Stromal cell of bone marrow (primary cell): ENCODE results near the gene NEBL.
"Not testable (repeated sequence)": the region's sequence is repeated elsewhere in the genome, so short reads cannot be mapped to it uniquely, and the experiment has no call there.

Experiments
- DNase-seq: peaks from one replicate; pipeline ENCODE4 v3.0.0-alpha.2; 2012; ENCODE audit warnings: low read depth

NEBL gene, protein sequence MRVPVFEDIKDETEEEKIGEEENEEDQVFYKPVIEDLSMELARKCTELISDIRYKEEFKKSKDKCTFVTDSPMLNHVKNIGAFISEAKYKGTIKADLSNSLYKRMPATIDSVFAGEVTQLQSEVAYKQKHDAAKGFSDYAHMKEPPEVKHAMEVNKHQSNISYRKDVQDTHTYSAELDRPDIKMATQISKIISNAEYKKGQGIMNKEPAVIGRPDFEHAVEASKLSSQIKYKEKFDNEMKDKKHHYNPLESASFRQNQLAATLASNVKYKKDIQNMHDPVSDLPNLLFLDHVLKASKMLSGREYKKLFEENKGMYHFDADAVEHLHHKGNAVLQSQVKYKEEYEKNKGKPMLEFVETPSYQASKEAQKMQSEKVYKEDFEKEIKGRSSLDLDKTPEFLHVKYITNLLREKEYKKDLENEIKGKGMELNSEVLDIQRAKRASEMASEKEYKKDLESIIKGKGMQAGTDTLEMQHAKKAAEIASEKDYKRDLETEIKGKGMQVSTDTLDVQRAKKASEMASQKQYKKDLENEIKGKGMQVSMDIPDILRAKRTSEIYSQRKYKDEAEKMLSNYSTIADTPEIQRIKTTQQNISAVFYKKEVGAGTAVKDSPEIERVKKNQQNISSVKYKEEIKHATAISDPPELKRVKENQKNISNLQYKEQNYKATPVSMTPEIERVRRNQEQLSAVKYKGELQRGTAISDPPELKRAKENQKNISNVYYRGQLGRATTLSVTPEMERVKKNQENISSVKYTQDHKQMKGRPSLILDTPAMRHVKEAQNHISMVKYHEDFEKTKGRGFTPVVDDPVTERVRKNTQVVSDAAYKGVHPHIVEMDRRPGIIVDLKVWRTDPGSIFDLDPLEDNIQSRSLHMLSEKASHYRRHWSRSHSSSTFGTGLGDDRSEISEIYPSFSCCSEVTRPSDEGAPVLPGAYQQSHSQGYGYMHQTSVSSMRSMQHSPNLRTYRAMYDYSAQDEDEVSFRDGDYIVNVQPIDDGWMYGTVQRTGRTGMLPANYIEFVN

DNA sequence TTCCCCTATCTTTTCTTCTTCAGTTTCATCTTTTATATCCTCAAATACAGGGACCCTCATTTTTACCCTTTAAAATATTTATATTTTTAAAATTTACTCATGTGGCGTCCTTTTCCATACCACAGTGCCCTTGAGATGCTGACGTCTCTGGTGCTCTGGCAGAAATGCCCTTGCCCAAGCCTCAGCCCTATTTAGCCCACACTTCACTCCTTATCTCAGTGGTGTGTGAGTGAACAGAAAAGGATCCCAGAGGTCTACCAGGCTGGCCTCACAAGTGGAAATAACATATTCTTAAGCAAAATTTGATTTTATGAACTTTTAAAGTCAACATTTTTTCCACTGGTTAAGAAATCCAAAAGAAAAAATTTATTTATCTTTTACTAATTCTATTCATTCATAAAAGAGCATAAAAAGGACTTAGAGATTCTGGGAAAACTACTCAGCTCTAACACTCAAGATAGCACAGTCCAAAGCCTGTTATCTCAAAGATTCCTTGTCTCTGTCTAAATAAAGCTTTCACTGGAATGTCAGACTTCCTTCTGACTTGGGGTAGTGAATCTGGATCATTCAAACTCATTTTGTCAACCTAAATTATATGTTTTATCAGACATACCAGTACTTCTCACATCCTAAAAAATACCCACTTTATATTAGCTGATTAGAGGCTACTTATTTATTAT, at the start of gene NEBL:
TSS of gene NEBL (minus strand) at position 166 of the 680 bp plus-strand sequence. CDS start at position 60, 106 bp downstream.
- DNase-seq: no peak

DNA sequence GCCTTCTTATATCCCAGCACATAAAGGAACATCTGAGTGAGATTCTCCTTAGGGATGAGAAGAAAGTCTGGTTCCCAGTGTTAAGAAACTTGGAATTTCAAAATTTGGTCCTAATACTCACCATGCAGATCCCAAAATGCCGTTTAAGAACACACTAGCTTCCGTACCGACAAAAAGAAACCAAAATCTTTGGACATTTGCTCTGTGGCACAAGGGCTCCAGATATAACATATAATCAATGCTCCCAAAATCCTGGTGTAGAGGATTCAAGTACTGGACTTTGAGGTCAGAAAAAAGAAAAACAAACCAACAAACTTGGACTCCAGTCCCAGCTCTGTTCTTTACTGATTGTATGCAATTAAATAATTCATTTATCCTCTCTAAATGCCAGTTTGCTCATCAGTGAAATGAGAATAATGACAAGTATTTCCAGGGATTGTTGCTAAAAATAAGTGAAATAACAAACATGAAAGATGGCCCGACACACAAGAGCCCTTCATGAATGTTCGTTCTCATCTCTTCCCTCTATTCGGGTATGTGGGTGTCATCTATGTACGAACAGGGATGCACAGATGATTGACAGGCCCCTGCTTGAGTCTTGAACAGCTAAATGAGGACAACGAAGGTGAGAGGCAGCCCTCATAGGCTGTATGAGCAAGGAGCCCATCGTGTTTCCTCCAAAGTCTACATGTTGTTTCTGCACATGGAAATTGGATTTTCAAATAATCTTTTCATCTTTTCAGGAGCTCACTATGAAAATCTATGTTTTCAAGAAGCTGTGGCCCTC, 48.6 kb upstream of the NEBL start:
- DNase-seq: no peak

DNA sequence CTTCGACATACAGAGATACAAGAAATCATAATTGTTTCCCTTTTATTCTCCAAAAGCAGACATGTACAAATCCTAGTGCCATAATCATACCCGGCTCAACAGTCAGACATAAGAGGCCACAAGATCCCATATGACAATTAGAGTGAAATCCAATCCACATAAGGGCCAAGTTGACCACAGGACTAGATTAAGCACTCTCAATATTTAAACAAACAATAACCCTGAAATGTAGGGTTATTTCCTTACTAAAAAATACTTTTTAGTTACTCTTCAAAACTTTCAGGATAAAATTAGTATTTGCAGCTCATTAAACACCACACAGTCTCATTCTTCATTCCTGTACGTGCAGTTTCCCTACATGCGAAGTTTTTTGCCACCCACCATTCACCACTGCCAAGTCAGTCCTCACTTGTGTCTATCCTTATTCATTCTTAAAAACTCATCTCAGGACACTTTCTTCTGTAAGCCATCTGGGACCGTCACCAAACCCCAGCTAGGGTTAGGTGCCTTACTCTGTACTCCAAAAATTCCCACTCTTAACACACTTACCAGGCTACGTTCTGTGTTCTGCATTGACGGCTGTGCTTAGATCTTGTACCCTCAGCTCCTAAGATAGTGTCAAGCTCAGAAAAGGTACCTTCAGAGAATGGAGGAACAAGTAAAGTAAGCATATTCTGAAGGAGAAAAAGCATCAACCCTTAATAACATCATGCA, 47.8 kb upstream of the NEBL start:
- DNase-seq: no peak

DNA sequence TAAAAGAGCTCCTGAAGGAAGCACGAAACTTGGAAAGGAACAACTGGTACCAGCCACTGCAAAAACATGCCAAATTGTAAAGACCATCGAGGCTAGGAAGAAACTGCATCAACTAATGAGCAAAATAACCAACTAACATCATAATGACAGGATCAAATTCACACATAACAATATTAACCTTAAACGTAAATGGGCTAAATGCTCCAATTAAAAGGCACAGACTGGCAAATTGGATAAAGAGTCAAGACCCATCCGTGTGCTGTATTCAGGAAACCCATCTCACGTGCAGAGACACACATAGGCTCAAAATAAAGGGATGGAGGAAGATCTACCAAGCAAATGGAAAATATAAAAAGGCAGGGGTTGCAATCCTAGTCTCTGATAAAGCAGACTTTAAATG, 42.3 kb upstream of the NEBL start:
- DNase-seq: not testable (repeated sequence)

DNA sequence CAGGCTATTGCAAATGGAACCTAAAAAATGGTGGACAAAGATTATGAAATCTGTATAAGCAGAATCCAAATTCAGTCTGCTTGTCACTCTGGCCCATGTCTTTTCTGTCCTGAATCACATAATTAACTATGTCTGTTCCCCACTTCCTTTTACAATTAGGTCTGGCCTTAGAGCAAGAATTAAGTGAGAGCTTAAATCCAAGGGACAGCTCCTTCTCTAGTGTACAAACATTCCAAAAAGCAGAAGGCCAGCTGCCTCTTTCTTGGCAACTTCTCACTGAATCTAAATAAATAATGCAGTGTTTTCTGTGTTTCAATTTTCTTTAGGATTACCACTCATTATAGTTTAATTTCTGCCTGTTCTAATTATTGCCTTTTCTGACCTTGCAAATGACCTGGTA, 39.3 kb upstream of the NEBL start:
- DNase-seq: no peak

DNA sequence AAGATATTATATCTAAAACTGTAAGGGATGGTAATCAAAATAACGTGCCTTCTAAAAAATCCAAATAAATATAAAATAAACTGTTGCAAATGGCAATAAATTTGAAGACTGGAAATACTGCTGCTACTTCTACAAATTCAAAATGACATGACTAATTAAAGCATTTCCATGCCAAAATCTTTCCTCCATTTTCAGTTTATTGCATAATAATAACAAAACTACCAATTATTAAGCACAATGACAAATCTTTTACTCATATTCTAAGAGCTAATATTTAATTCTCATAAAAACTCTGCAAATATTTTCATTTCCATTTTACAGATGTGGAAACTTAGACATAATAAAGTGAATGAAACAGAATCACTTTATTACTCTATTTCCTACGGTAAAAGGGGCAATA, 38.8 kb upstream of the NEBL start:
- no peak for DNase-seq

DNA sequence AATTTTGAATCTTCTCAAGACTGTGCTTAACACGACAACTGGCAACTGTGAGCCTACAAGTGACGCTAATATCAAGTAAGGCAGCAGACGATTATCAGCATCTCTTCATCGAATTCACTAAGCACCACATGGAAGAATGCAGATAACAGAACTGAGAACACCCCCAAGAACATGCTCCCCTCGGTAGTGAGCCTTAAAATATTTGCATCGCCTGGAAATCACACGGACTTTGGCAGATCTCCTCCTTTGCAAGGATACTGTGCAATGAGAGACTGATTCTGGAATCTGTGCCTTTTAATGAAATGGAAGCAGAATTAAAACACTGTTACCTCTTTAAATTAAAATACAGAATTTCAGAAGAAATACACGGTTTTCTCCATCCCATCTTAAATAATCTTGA, 38.2 kb upstream of the NEBL start:
- DNase-seq: no peak

DNA sequence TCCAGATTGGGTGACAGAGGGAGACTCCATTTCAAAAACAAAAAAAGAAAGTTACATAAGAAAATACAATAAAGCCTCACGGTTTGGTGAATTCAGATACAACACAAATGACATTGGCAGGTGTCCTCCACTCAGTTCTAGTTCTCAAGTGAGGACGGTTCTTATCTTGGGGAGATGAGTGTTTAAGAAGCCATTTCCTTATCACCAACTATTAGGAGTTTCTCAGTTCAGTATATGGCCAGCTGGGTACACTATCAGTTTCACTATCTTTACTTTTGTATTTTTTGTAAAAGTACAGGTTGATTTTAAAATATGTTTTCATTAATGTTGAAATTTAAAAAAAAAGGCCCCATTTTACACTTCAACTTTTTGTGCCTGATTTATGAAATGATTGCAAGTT, 36.6 kb upstream of the NEBL start:
- no peak for DNase-seq

DNA sequence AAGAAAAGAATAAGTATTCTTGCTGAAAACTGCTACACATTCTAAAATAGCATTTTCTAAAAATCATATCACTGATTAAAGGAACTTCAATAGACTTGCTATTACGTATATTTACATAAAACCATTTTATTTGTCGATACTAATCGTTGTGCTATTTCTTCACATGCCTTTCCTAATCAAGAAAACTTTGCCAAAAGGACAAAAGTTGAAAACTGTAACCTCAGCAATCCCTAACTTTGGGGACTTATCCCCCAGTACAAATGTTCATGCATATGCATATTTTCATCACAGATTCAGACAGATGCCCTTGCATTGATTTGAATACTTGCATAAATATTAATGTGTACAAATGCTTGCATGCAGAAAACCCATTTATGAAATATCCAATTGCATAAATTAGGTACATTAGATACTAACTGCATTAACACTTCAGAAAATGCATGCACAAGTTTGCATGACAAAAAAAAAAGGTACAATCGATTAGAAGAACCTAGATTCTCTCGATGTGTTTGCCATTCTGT, 35.6 kb upstream of the NEBL start:
- DNase-seq: no peak

DNA sequence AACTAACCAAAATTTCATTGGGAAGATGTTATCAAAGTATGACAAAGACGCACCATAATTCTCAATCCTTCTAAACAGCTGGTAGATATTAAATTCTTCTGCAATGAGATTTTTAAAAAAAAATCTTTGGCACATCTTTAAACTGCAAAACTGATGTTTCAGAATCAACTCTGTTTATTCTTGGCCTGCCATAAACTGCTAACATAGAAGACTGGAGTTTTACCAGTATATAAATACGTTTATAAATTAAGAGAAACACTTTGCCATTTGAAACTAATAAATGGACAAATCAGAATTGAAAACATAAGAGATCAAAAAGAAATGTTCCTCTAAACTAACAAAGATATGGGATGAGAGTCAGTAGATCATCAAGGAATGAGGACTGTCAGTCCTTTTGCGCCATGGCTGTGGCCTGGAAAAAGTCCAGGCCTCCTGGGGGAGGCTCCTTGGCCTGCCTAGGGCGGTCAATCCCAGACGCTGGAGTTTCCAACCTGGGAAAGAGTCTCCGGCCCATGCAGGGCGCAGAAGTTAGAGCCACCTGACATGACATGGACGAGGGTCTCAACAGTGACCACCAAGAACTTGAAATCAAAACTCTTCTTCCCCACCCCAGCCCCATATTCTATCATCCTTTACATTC, 34.2 kb upstream of the NEBL start:
- no peak for DNase-seq

DNA sequence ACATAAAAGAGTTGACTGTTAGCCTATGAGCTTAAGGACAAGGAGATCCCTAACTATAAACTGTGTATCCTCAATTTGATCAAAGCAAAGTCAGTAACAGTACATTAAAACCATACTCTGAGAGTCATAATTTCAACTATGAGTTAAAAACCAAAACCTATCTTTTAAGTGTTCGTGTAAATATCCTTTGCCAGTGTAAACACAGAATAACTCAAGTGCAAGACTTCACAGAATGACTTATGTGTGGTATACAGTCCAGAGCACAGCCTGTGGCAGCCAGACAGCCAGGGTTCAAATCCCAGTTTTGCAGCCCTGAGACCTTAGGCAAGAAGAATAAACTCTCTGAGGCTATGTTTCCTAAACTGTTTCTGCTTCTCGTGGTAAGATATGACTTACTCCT, 30.3 kb upstream of the NEBL start:
- no peak for DNase-seq

DNA sequence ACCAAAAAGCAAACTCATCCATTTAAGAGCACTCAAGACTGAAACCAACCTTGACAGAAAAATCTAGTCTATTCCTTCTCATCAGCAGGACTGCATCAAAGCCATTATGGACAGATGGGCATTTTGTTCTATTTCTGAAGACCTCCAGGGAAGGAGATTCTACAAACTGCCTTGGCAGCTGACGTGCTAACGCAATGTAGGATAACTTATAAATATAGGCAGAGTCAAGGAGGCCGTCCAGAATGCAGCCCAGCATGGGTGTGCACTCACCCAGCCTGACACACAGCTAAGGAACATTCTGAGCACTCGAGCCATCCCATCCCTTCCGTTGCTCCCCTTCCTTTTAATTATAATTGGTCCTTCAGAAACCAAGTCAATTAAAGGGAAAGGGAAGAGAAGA, 25.3 kb upstream of the NEBL start:
- DNase-seq: no peak

DNA sequence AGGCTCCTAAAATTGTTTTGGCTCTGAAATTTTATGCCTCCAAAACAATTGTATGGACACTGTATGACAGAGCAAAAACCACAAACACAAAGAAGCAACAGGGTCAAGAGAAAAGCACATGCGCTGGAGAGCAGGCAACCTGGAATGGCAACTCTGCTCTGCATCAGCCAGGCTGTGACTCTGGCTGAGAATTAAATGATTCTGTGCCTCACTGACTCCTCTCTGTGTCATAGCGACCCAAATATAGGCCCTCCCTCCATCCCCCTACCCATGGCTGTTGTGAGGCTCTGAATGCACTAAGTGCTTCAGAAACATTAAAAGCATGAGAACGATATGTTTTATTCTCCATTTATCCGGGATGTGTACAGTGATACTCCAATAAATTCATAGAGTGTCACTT, 24.9 kb upstream of the NEBL start:
- no peak for DNase-seq

DNA sequence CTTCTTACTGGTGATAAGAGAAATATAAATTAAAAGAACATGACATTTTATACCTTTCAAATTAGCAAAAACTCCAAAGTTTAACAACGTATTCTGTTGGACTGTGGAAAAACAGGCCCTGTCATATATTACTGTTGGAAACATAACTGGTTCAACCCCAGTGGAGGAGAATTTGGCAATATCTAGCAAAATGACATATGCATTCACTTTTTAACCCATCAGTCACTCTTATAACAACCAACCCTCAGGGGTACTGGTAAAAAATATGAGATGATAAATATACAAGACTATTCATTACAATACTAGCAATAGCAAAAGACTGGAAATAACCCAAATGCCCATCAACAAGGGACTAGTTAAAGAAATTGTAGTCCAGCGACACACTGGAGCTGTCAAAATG, 22.9 kb upstream of the NEBL start:
- DNase-seq: no peak

DNA sequence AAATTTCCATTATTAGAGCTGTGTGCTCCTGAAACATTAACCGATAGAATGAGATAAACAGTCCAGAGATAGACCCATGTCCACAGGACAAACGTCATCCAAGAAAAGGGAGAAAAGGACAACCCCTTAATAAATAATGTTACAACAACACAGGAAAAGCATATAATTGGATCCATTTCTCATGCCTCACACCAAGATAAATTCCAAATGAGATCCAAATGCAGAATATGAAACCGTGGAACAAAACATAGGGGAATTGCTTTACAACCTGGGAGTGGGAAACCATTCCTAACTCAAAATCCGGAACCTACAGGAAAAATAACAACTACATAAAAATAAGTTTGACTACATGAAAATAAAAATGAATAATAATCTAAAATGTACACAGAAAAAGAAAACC, 22.4 kb upstream of the NEBL start:
- DNase-seq: no peak

DNA sequence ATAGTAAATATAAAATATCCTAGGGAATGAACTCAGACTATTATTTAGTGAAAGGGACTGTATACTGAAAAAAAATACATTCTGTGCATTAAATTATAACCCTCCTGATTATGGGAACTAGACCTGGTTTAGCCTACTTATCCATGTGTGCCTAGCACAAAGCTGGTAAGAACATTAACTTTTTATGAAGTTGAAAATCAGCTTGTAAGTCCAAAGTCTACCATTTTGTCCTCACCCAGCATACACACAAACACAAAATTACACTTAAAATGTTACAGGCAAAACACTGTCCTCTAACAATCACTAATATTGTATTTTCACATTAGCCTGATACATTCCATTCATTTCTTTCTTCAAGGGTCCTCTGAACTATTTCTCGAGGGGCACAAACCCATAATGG, 19.9 kb upstream of the NEBL start:
- no peak for DNase-seq

DNA sequence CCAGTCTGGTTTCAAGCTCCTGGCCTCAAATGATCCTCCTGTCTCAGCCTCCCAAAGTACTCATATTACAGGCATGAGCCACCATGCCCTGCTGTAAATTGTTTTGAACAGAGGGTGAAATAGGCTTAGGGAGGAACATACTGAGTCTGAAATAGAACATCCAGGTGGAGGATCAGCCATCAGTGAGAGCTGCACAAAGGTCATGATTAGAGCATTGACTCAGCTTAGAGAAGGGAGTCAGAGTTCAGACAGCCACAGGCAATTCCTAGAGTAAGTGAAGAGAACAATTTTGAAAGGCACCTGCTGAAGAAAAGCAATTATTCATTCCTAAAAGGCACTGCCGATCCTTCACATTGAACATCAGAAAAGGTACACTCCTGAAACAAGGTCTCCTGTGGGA, 15.9 kb upstream of the NEBL start:
- no peak for DNase-seq

DNA sequence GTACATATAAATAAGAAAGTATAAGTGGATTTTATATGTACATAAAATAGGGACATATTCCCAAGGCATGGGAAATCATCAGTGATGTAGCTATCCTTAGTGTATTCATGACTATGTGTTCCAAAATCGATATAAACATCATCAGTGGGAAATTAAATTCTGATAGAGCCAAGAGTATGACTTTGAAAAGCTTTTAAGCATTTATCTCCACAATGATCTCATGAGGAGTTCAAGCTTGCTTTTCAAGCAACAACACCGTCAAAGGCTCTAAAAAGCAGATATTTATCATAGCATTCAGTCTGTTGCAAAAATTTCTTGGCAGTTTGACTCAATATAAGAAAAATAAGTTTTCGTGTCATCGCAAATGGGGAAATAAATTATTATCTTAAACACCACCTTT, 14.5 kb upstream of the NEBL start:
- no peak for DNase-seq

DNA sequence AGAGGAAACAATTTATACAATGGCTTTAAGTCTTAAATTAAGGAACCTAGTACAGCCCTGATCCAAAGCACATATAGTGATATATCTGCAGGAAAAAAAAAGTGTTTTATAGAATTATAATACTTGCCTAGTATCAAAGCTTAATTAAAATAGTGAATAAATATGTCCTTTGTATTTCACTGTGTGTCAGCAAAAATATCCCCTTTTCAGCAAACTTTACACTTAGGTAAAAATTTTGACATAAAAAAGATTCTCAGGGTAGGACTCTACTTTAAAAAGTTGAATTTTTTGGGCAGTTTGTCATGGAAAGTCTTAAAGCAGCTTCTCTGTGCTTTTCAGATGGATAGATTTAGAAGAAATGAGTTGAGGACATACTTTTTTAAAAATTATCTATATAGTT, 12.7 kb upstream of the NEBL start:
- no peak for DNase-seq

DNA sequence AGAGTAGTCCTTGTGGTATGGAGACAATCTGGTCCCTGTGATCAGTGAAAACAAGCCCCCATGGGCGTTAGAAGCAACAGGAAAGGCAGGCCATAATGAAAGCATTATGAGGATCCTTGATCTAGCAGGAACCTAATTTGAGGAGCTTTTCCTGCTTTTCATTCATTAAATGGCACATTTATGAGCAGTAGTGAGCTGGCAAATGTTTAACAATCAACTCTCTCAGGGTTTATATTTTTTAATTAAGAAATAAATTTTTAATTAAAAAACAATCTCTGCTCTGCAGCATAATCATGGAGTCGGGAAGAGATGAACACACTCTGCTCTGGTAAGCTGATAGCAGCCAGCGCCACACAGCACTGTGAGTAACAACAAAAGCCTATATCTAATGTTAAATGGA, 11.3 kb upstream of the NEBL start:
- no peak for DNase-seq
